ENCODE data around the gene FAM89A.

GRCh38 chr1:231011963-231012362, 28.1 kb downstream of the FAM89A start:
- TF ChIP-seq ZFX (IDR thresholded peaks at IDR 0.05) (no peak), EZH2 (IDR thresholded peaks at IDR 0.05) (no peak), CTCF (IDR thresholded peaks at IDR 0.05 in 2 of 3, conservative IDR thresholded peaks at IDR 0.05 in 1 of 3; ENCODE audit: borderline replicate concordance in 1 of 3, insufficient read depth in 1 of 3, low read depth in 2 of 3, low read length in 2 of 3) (no peak), SIN3A (IDR thresholded peaks at IDR 0.05; ENCODE audit: low read depth) (no peak), POLR2A (IDR thresholded peaks at IDR 0.05; ENCODE audit: borderline replicate concordance, extremely low read depth, insufficient read depth, insufficient read length) (no peak), RAD21 (IDR thresholded peaks at IDR 0.05; ENCODE audit: low read depth) (no peak)

All from HCT116 (cell line).